ENCODE measurements around the gene OPN4.
"Not testable (repeated sequence)": the region's sequence is repeated elsewhere in the genome, so short reads cannot be mapped to it uniquely, and the experiment has no call there.

The OPN4 gene

GRCh38 chr10:86654411-86655172 is at the start of gene OPN4:
TSS of gene OPN4 (plus strand) at chr10:86654547. CDS start at chr10:86654784, 237 bp downstream.
- DNase-seq (ENCODE audit: low read depth, low spot score), result no peak

- no peak for DNase-seq (ENCODE audit: low read depth, low spot score)
Measured at GRCh38 chr10:86607674-86608073, 46.7 kb upstream of the OPN4 start.

- no peak for DNase-seq (ENCODE audit: low read depth, low spot score)
Measured at GRCh38 chr10:86609920-86610319, 44.4 kb upstream of the OPN4 start.

- DNase-seq (ENCODE audit: low read depth, low spot score), result no peak
Measured at GRCh38 chr10:86611386-86611785, 43.0 kb upstream of the OPN4 start.

GRCh38 chr10:86613096-86613495 is 41.3 kb upstream of the OPN4 start:
- DNase-seq (ENCODE audit: low read depth, low spot score), result no peak

GRCh38 chr10:86613905-86614304 is 40.4 kb upstream of the OPN4 start:
- no peak for DNase-seq (ENCODE audit: low read depth, low spot score)

GRCh38 chr10:86614853-86615252 is 39.5 kb upstream of the OPN4 start:
- DNase-seq (ENCODE audit: low read depth, low spot score), result no peak

GRCh38 chr10:86617278-86617677 is 37.1 kb upstream of the OPN4 start:
- DNase-seq (ENCODE audit: low read depth, low spot score), result not testable (repeated sequence)

- DNase-seq (ENCODE audit: low read depth, low spot score), result no peak
Measured at GRCh38 chr10:86628311-86628710, 26.0 kb upstream of the OPN4 start.

- DNase-seq (ENCODE audit: low read depth, low spot score), result no peak
Measured at GRCh38 chr10:86630079-86630478, 24.3 kb upstream of the OPN4 start.

- peak; percentile 28 for DNase-seq (ENCODE audit: low read depth, low spot score)
Measured at GRCh38 chr10:86632009-86632800, 22.1 kb upstream of the OPN4 start.

GRCh38 chr10:86632951-86633350 is 21.4 kb upstream of the OPN4 start:
- no peak for DNase-seq (ENCODE audit: low read depth, low spot score)

GRCh38 chr10:86635402-86635801 is 18.9 kb upstream of the OPN4 start:
- no peak for DNase-seq (ENCODE audit: low read depth, low spot score)

- no peak for DNase-seq (ENCODE audit: low read depth, low spot score)
Measured at GRCh38 chr10:86636311-86636710, 18.0 kb upstream of the OPN4 start.

- DNase-seq (ENCODE audit: low read depth, low spot score), result no peak
Measured at GRCh38 chr10:86642021-86642420, 12.3 kb upstream of the OPN4 start.

- DNase-seq (ENCODE audit: low read depth, low spot score), result no peak
Measured at GRCh38 chr10:86642499-86642898, 11.8 kb upstream of the OPN4 start.

- DNase-seq (ENCODE audit: low read depth, low spot score), result no peak
Measured at GRCh38 chr10:86644152-86644793, 10.1 kb upstream of the OPN4 start.

GRCh38 chr10:86644794-86645445 is 9.4 kb upstream of the OPN4 start:
- DNase-seq (ENCODE audit: low read depth, low spot score), result no peak

GRCh38 chr10:86645621-86646165 is 8.7 kb upstream of the OPN4 start:
- not testable (repeated sequence) for DNase-seq (ENCODE audit: low read depth, low spot score)

- no peak for DNase-seq (ENCODE audit: low read depth, low spot score)
Measured at GRCh38 chr10:86646532-86646931, 7.8 kb upstream of the OPN4 start.

GRCh38 chr10:86646933-86647332 is 7.4 kb upstream of the OPN4 start:
- no peak for DNase-seq (ENCODE audit: low read depth, low spot score)
